MV-4-11 (cell line): ENCODE measurements around the gene CIAO2B.

Experiments
- DNase-seq: peaks from one replicate; lab custom pipeline; 2025; lab: John Stamatoyannopoulos, UW

Gene CIAO2B

DNA sequence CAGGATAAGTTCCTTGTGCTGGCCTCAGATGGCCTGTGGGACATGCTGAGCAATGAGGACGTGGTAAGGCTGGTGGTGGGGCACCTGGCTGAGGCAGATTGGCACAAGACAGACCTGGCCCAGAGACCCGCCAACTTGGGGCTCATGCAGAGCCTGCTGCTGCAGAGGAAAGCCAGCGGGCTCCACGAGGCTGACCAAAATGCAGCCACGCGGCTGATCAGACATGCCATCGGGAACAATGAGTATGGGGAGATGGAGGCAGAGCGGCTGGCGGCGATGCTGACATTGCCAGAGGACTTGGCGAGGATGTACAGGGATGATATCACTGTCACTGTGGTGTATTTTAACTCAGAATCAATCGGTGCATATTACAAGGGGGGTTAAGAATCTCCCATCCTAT is 48.7 kb downstream of the CIAO2B start:
- no peak for DNase-seq

DNA sequence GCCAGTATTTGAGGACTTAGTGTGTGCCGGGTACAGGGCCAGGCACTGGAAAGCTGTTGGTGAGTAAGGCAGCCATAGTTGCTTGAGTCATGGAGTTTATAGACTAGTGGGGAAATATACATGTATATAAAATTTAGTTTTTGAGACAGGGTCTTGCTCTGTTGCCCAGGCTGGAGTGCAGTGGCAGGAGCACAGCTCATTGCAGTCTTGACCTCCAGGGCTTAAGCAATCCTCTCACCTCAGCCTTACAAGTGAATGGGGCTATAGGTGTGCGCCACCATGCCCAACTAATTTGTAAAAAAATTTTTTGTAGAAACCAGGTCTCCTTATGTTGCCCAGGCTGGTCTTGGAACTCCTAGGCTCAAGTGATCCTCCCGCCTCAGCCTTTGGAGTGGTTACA is 51.5 kb downstream of the CIAO2B start:
- DNase-seq: no peak
